GM12878 (cell line): ENCODE measurements around the gene ARHGEF3. TPM values are rescaled to one million over a fixed set of nuclear protein-coding genes. Genes with fewer than 3 reads are reported as not detected.

Experiments
- ATAC-seq: fragments of 200-7000 bp; cut with Tn5 transposase; 3 replicates; pipeline ENCODE4 v1.9.1; 2020; ENCODE audit warnings: mild to moderate bottlenecking, moderate library complexity
- BruUV-seq: library from RNA; stranded (reverse); fragments of 400-500 nt; replicated peaks from 2 replicates; lab custom pipeline; 2021; lab: Mats Ljungman, UMichigan
- CTCF ChIA-PET: fragments of 300-600 bp; sonication (Branson Sonifier 250); formaldehyde crosslinking; extraction: SDS; loops from one replicate; lab custom pipeline; 2021; ENCODE audit warnings: inconsistent platforms; lab: Yijun Ruan, JAX
- POLR2A ChIA-PET: fragments of 350-600 bp; formaldehyde crosslinking; extraction: SDS; loops from one replicate; lab custom pipeline; 2021; ENCODE audit warnings: inconsistent platforms; lab: Charles Lee
- RAD21 ChIA-PET: fragments of 300-600 bp; sonication (Branson Sonifier 250); formaldehyde crosslinking; loops from one replicate; lab custom pipeline; 2023; ENCODE audit warnings: antibody characterized with exemption; ENCODE audit not compliant: unreplicated experiment; lab: Charles Lee
- SMC1A ChIA-PET: fragments of 300-600 bp; sonication (Branson Sonifier 250); formaldehyde crosslinking; loops from one replicate; lab custom pipeline; 2023; ENCODE audit not compliant: unreplicated experiment, uncharacterized antibody; lab: Charles Lee
- DNase-seq: peaks from one replicate; pipeline ENCODE4 v3.0.0-alpha.2; 2011; ENCODE audit warnings: low read depth, low spot score
- FAIRE-seq: peaks from 3 replicates; lab custom pipeline; 2011; peaks lifted over from hg19 to GRCh38; lab: Jason Lieb, UNC
- H2AFZ ChIP-seq: 2 replicates; pipeline ENCODE4 v1.6.0; 2011; ENCODE audit warnings: low read depth, low read length, control low read depth; ENCODE audit not compliant: control insufficient read depth
- H3K27ac ChIP-seq: 2 replicates; pipeline ENCODE4 v1.5.1; 2011; ENCODE audit warnings: control low read depth; ENCODE audit not compliant: control insufficient read depth, insufficient read depth
- H3K27me3 ChIP-seq, 2 experiments: replicated peaks in 1 of 2; 2 replicates each; pipeline versions ENCODE4 v1.6.0 to v1.6.1; 2011; ENCODE audit warnings: low read length in 1 of 2; ENCODE audit not compliant: control insufficient read depth in 2 of 2, insufficient read depth in 2 of 2
- H3K36me3 ChIP-seq, 2 experiments: 2 replicates each; pipeline ENCODE4 v1.5.1; 2011; ENCODE audit warnings: low read length in 1 of 2; ENCODE audit not compliant: control insufficient read depth in 2 of 2, insufficient read depth in 2 of 2
- H3K4me1 ChIP-seq: 2 replicates; pipeline ENCODE4 v1.6.1; 2011; ENCODE audit warnings: mild to moderate bottlenecking, low read length, moderate library complexity, mixed read lengths; ENCODE audit not compliant: control insufficient read depth, insufficient read depth
- H3K4me2 ChIP-seq: 2 replicates; pipeline ENCODE4 v1.6.0; 2011; ENCODE audit warnings: control low read depth; ENCODE audit not compliant: control insufficient read depth, insufficient read depth
- H3K4me3 ChIP-seq: fragments of 200-600 bp; sonication (generic); 2 replicates; pipeline ENCODE4 v1.5.1; 2016
- H3K79me2 ChIP-seq: 2 replicates; pipeline ENCODE4 v1.6.0; 2011; ENCODE audit warnings: low read length; ENCODE audit not compliant: control insufficient read depth, insufficient read depth
- H3K9ac ChIP-seq: 2 replicates; pipeline ENCODE4 v1.8.0; 2011; ENCODE audit warnings: low read length, control low read depth, mixed read lengths; ENCODE audit not compliant: control insufficient read depth, insufficient read depth
- H3K9me3 ChIP-seq: replicated peaks from 3 replicates; pipeline ENCODE4 v1.5.1; 2011; ENCODE audit warnings: mild to moderate bottlenecking, low read length; ENCODE audit not compliant: control insufficient read depth, insufficient read depth
- H4K20me1 ChIP-seq: 2 replicates; pipeline ENCODE4 v1.6.0; 2011; ENCODE audit not compliant: control insufficient read depth, insufficient read depth
- CEBPB ChIP-seq, 2 experiments: fragments of 150-350 bp in 1 of 2; IDR thresholded peaks; 2 replicates each; pipeline ENCODE4 v1.6.1; 2012 to 2014; ENCODE audit warnings: low read depth in 2 of 2, low read length in 2 of 2, borderline replicate concordance in 1 of 2, inconsistent platforms in 1 of 2
- CREB1 ChIP-seq: IDR thresholded peaks from 2 replicates; pipeline ENCODE4 v1.6.1; 2012; ENCODE audit warnings: low read depth, mild to moderate bottlenecking, inconsistent platforms
- EGR1 ChIP-seq, 2 experiments: IDR thresholded peaks; 1 replicate in 1 of 2; 2 replicates in 1 of 2; pipeline ENCODE4 v1.6.1; 2011 to 2012; ENCODE audit warnings: low read depth in 2 of 2, low read length in 2 of 2, borderline replicate concordance in 1 of 2, mild to moderate bottlenecking in 1 of 2, moderate library complexity in 1 of 2
- GABPA ChIP-seq: IDR thresholded peaks from 2 replicates; pipeline ENCODE4 v1.6.1; 2014; ENCODE audit warnings: antibody characterized with exemption, low read depth, mild to moderate bottlenecking, inconsistent platforms
- SP1 ChIP-seq: IDR thresholded peaks from one replicate; pipeline ENCODE4 v1.6.1; 2011; ENCODE audit warnings: low read depth, low read length
- TCF3 ChIP-seq: IDR thresholded peaks from 2 replicates; pipeline ENCODE4 v1.6.1; 2012; ENCODE audit warnings: low read depth, mild to moderate bottlenecking, low read length, borderline replicate concordance; ENCODE audit not compliant: insufficient read depth
- ZNF207 ChIP-seq: fragments of 450-650 bp; IDR thresholded peaks from 2 replicates; pipeline ENCODE4 v1.6.1; 2014; ENCODE audit warnings: antibody characterized with exemption, mild to moderate bottlenecking, borderline replicate concordance
- WGBS: methylation state at CpG from one replicate; pipeline ENCODE4 v1.1.6; 2016; ENCODE audit warnings: low lambda C conversion rate; ENCODE audit not compliant: insufficient replicate concordance, insufficient coverage; ENCODE audit errors: missing lambda C conversion rate; 5-methylcytosine and 5-hydroxymethylcytosine counted together
- in situ Hi-C: fragments of 300-500 bp; cut with MboI; formaldehyde crosslinking; loops from 9 replicates; pipeline ENCODE4 v1.14.3; 2018; ENCODE audit warnings: mixed read lengths
- intact Hi-C: fragments of 100-400 bp; cut with micrococcal nuclease; formaldehyde crosslinking; loops from one replicate; pipeline ENCODE4 v1.14.2; 2022; ENCODE audit not compliant: unreplicated experiment
- polyA plus RNA-seq, 11 experiments: library from polyadenylated mRNA; depleted of rRNA in 4 of 11; unstranded in 6 of 11; stranded (reverse) in 5 of 11; fragments of >200 nt; fragmentation: Nextera tagmentation in 4 of 11; fragmentation: Illumina TruSeq in 1 of 11; extraction: Ambion mirVana in 4 of 11; extraction: Trizol in 1 of 11; gene quantifications; 1 replicate in 1 of 11; 2 replicates in 10 of 11; pipeline versions ENCODE4 v1.2.1 to v1.2.3, GENCODE V29; 2011 to 2016; ENCODE audit warnings: inconsistent platforms in 2 of 11, missing spikeins in 2 of 11, low read depth in 1 of 11
- total RNA-seq, 4 experiments: library from RNA; depleted of rRNA in 3 of 4; stranded (reverse); fragments of >200 nt in 3 of 4; fragmentation: Illumina TruSeq in 1 of 4; extraction: Trizol in 1 of 4; gene quantifications; 2 replicates each; pipeline versions ENCODE4 v1.2.1 to v1.2.3, GENCODE V29; 2013 to 2021
- TF ChIP-seq, protein P1 (sequence below): fragments of 450-650 bp; IDR thresholded peaks from 2 replicates; pipeline ENCODE4 v1.6.1; 2017; ENCODE audit warnings: borderline replicate concordance
- TF ChIP-seq, protein P2 (sequence below), 3 experiments: IDR thresholded peaks in 2 of 3; conservative IDR thresholded peaks in 1 of 3; 2 replicates each; pipeline ENCODE4 v1.5.1; 2011; ENCODE audit warnings: low read depth in 3 of 3, low read length in 3 of 3, mild to moderate bottlenecking in 3 of 3, control low read depth in 2 of 3, moderate library complexity in 2 of 3, inconsistent platforms in 1 of 3, mixed read lengths in 1 of 3; ENCODE audit not compliant: control insufficient read depth in 2 of 3, insufficient read depth in 1 of 3; ENCODE audit errors: extremely low read depth in 1 of 3
- TF ChIP-seq, protein P3 (sequence below): fragments of 450-650 bp; IDR thresholded peaks from 2 replicates; pipeline ENCODE4 v1.6.1; 2017; ENCODE audit warnings: low read depth, mild to moderate bottlenecking, moderate library complexity
- TF ChIP-seq, protein P4 (sequence below): IDR thresholded peaks from 2 replicates; pipeline ENCODE4 v1.6.1; 2012; ENCODE audit warnings: improper control_type of control experiment, low read depth, low read length; ENCODE audit not compliant: insufficient replicate concordance

Gene ARHGEF3
- total and polyA plus RNA-seq, 10 of the 15 experiments (the other 5 are each of a cell fraction or from before 2014, with no cell fraction given), result 21.8 to 78.7 (median 56.2) TPM

DNA sequence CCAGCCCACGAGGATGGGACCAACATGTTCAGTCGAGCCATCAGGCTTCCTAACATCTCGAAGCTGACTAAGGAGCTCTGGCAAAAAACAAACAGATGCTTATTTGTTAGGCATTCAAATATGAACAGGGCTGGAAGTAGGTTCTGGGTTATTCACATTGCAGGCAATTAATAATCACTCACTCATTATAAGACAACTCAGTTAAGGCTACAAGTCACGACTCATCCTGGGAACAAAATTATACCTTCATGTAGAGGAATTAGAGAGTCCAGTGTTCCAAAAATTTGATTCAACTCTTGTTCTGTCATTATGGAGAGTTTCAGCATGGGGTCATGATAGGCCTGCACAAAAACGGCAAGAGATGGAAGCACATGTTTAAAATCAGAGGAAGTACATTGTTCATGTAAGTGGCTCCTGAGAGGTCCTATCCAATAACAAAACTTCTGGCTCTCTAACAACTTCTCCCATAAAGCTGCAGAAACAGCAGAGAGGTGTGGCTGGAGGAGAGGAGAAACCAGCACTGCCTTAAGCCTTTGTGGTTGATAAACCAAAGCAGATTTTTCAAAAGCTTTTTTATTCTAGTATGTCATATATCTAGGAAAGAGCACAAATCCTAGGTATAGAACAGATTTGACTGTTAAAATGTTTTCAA lies 50.6 kb downstream of the ARHGEF3 start:
- CTCF ChIA-PET, result interaction anchor here (0.9 to 12.5 kb wide), 12 partner anchors 8 to 238 kb away, joined by 3 to 244 read pairs (median 13); partner anchors contain the start of gene ARHGEF3
- no peak overlapping the region for H3K27ac ChIP-seq
- H3K4me1 ChIP-seq, result peaks cover 35% of the 10 kb centered on the region
- no peak for ATAC-seq
- no peak for FAIRE-seq
- RAD21 ChIA-PET, result interaction anchor here (0.6 to 12.2 kb wide), 6 partner anchors 26 to 49 kb away, joined by 3 to 307 read pairs (median 55); partner anchors contain the start of gene ARHGEF3
- 96% methylated on average over 5 of the region's 5 CpGs for WGBS
- H2AFZ ChIP-seq, result no peak overlapping the region
- H3K36me3 ChIP-seq, result peaks cover 11 to 19% of the 10 kb centered on the region in 2 experiments; a peak in 3 of 4 replicates
- peaks cover 2% of the 10 kb centered on the region for H3K79me2 ChIP-seq
- intact Hi-C loops (no loop called here), in situ Hi-C loops (no loop called here)
- DNase-seq, result no peak
- BruUV-seq, result no TSS peak
- no peak overlapping the region for H3K4me2 ChIP-seq
- POLR2A ChIA-PET, result interaction anchor here (1.1 to 6.7 kb wide), 5 partner anchors 26 to 68 kb away, joined by 3 to 86 read pairs (median 38); partner anchors contain the start of genes ARHGEF3 and TASOR
- no peak overlapping the region for H3K9ac ChIP-seq
- no peak for TF ChIP-seq ZNF207
- TF ChIP-seq EGR1 (IDR thresholded peaks at IDR 0.05; ENCODE audit: borderline replicate concordance in 1 of 2, low read depth in 2 of 2, low read length in 2 of 2), result no peak
- TF ChIP-seq, protein P1, sequence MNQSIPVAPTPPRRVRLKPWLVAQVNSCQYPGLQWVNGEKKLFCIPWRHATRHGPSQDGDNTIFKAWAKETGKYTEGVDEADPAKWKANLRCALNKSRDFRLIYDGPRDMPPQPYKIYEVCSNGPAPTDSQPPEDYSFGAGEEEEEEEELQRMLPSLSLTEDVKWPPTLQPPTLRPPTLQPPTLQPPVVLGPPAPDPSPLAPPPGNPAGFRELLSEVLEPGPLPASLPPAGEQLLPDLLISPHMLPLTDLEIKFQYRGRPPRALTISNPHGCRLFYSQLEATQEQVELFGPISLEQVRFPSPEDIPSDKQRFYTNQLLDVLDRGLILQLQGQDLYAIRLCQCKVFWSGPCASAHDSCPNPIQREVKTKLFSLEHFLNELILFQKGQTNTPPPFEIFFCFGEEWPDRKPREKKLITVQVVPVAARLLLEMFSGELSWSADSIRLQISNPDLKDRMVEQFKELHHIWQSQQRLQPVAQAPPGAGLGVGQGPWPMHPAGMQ, result no peak
- TF ChIP-seq CREB1, result no peak
- TF ChIP-seq GABPA, result no peak
- TF ChIP-seq, protein P2, sequence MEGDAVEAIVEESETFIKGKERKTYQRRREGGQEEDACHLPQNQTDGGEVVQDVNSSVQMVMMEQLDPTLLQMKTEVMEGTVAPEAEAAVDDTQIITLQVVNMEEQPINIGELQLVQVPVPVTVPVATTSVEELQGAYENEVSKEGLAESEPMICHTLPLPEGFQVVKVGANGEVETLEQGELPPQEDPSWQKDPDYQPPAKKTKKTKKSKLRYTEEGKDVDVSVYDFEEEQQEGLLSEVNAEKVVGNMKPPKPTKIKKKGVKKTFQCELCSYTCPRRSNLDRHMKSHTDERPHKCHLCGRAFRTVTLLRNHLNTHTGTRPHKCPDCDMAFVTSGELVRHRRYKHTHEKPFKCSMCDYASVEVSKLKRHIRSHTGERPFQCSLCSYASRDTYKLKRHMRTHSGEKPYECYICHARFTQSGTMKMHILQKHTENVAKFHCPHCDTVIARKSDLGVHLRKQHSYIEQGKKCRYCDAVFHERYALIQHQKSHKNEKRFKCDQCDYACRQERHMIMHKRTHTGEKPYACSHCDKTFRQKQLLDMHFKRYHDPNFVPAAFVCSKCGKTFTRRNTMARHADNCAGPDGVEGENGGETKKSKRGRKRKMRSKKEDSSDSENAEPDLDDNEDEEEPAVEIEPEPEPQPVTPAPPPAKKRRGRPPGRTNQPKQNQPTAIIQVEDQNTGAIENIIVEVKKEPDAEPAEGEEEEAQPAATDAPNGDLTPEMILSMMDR (IDR thresholded peaks at IDR 0.05 in 2 of 3, conservative IDR thresholded peaks at IDR 0.05 in 1 of 3; ENCODE audit: control insufficient read depth in 2 of 3, extremely low read depth in 1 of 3, insufficient read depth in 1 of 3, low read depth in 3 of 3, low read length in 3 of 3), result no peak
- TF ChIP-seq TCF3, result no peak
- no peak for TF ChIP-seq CEBPB (IDR thresholded peaks at IDR 0.05; ENCODE audit: borderline replicate concordance in 1 of 2, low read depth in 2 of 2, low read length in 2 of 2)
- TF ChIP-seq, protein P3, sequence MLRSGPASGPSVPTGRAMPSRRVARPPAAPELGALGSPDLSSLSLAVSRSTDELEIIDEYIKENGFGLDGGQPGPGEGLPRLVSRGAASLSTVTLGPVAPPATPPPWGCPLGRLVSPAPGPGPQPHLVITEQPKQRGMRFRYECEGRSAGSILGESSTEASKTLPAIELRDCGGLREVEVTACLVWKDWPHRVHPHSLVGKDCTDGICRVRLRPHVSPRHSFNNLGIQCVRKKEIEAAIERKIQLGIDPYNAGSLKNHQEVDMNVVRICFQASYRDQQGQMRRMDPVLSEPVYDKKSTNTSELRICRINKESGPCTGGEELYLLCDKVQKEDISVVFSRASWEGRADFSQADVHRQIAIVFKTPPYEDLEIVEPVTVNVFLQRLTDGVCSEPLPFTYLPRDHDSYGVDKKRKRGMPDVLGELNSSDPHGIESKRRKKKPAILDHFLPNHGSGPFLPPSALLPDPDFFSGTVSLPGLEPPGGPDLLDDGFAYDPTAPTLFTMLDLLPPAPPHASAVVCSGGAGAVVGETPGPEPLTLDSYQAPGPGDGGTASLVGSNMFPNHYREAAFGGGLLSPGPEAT, result no peak
- TF ChIP-seq SP1, result no peak
- TF ChIP-seq, protein P4, sequence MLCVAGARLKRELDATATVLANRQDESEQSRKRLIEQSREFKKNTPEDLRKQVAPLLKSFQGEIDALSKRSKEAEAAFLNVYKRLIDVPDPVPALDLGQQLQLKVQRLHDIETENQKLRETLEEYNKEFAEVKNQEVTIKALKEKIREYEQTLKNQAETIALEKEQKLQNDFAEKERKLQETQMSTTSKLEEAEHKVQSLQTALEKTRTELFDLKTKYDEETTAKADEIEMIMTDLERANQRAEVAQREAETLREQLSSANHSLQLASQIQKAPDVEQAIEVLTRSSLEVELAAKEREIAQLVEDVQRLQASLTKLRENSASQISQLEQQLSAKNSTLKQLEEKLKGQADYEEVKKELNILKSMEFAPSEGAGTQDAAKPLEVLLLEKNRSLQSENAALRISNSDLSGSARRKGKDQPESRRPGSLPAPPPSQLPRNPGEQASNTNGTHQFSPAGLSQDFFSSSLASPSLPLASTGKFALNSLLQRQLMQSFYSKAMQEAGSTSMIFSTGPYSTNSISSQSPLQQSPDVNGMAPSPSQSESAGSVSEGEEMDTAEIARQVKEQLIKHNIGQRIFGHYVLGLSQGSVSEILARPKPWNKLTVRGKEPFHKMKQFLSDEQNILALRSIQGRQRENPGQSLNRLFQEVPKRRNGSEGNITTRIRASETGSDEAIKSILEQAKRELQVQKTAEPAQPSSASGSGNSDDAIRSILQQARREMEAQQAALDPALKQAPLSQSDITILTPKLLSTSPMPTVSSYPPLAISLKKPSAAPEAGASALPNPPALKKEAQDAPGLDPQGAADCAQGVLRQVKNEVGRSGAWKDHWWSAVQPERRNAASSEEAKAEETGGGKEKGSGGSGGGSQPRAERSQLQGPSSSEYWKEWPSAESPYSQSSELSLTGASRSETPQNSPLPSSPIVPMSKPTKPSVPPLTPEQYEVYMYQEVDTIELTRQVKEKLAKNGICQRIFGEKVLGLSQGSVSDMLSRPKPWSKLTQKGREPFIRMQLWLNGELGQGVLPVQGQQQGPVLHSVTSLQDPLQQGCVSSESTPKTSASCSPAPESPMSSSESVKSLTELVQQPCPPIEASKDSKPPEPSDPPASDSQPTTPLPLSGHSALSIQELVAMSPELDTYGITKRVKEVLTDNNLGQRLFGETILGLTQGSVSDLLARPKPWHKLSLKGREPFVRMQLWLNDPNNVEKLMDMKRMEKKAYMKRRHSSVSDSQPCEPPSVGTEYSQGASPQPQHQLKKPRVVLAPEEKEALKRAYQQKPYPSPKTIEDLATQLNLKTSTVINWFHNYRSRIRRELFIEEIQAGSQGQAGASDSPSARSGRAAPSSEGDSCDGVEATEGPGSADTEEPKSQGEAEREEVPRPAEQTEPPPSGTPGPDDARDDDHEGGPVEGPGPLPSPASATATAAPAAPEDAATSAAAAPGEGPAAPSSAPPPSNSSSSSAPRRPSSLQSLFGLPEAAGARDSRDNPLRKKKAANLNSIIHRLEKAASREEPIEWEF, result no peak
- H3K27me3 ChIP-seq, result no peaks in the 10 kb centered on the region
- SMC1A ChIA-PET, result interaction anchor here (0.9 to 18.1 kb wide), 11 partner anchors 14 to 49 kb away, joined by 3 to 383 read pairs (median 10); partner anchors contain the start of gene ARHGEF3
- no peaks in the 10 kb centered on the region for H4K20me1 ChIP-seq
- H3K4me3 ChIP-seq, result no peak overlapping the region
- H3K9me3 ChIP-seq, result peaks cover 8% of the 10 kb centered on the region
